Ishikawa (cell line): ENCODE measurements around the gene FRMPD4.

ENCODE experiments used
- CEBPB ChIP-seq: IDR thresholded peaks from 2 replicates; pipeline ENCODE4 v1.6.1; 2012
- CREB1 ChIP-seq: IDR thresholded peaks from 2 replicates; pipeline ENCODE4 v1.6.1; 2012; ENCODE audit warnings: low read depth
- EGR1 ChIP-seq: IDR thresholded peaks from 2 replicates; pipeline ENCODE4 v1.6.1; 2012
- EP300 ChIP-seq: IDR thresholded peaks from 2 replicates; pipeline ENCODE4 v1.6.1; 2012; ENCODE audit warnings: borderline replicate concordance
- FOXM1 ChIP-seq: IDR thresholded peaks from 2 replicates; pipeline ENCODE4 v1.6.1; 2012; ENCODE audit warnings: low read depth, borderline replicate concordance
- MAX ChIP-seq: IDR thresholded peaks from 2 replicates; pipeline ENCODE4 v1.6.1; 2012
- NFIC ChIP-seq: IDR thresholded peaks from 2 replicates; pipeline ENCODE4 v1.6.1; 2012
- RAD21 ChIP-seq: IDR thresholded peaks from 2 replicates; pipeline ENCODE4 v1.6.1; 2012; ENCODE audit warnings: low read depth
- REST ChIP-seq: IDR thresholded peaks from 2 replicates; pipeline ENCODE4 v1.6.1; 2012; ENCODE audit warnings: low read depth, mild to moderate bottlenecking
- TAF1 ChIP-seq: IDR thresholded peaks from 2 replicates; pipeline ENCODE4 v1.6.1; 2012; ENCODE audit warnings: low read depth, mild to moderate bottlenecking
- TCF12 ChIP-seq: IDR thresholded peaks from 2 replicates; pipeline ENCODE4 v1.6.1; 2012; ENCODE audit warnings: low read depth
- TEAD4 ChIP-seq: IDR thresholded peaks from 2 replicates; pipeline ENCODE4 v1.6.1; 2012
- USF1 ChIP-seq: IDR thresholded peaks from 2 replicates; pipeline ENCODE4 v1.6.1; 2012
- YY1 ChIP-seq: IDR thresholded peaks from 2 replicates; pipeline ENCODE4 v1.6.1; 2012; ENCODE audit warnings: low read depth
- ZBTB7A ChIP-seq: IDR thresholded peaks from 2 replicates; pipeline ENCODE4 v1.6.1; 2012; ENCODE audit warnings: low read depth

Gene FRMPD4

DNA sequence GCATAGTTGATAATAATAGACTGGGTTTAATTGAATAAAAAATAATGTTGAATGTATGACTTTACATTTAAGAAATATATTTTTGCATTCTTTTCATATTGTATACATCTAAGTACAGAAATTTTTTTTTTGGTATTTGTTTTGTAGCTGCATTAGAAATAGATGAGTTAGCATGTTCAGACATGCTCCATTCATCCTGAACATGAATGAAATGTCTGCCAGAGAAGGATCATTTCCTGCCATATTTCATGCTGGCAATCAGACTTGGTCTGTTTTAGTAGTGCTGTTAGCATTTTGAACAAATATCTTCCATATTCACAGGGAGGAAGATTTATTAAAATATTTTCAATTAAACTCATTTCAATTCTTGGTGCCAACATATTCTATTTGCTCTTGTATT is 98.9 kb downstream of the FRMPD4 start:
- TF ChIP-seq FOXM1 (no peak), NFIC (no peak), CEBPB (no peak), EGR1 (no peak), CREB1 (no peak), USF1 (no peak), EP300 (no peak)

DNA sequence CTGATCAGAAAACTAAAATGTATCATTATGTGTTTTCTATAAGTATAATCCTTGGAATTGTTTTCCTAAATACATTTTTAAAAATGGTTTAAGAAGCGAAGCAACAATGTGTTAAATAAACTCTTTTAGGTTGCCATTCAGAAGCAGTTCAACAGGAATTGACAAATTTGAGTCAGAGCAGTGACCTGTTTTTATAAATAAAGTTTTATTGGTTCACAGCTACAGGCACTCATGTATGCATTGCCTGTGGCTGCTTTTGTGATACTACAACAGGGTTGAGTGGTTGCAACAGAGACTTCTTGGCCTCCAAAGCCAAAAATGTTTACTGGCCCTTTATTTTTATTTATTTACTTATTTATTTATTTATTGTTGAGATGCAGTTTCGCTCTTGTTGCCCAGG is 99.5 kb downstream of the FRMPD4 start:
- TF ChIP-seq ZBTB7A = no peak
- no peak for TF ChIP-seq NFIC
- no peak for TF ChIP-seq RAD21
- TF ChIP-seq CEBPB = no peak
- no peak for TF ChIP-seq MAX
- no peak for TF ChIP-seq YY1
- no peak for TF ChIP-seq EGR1
- TF ChIP-seq CREB1 = no peak
- no peak for TF ChIP-seq FOXM1
- no peak for TF ChIP-seq USF1
- no peak for TF ChIP-seq TAF1
- no peak for TF ChIP-seq TEAD4
- no peak for TF ChIP-seq REST
- no peak for TF ChIP-seq EP300
- no peak for TF ChIP-seq TCF12

DNA sequence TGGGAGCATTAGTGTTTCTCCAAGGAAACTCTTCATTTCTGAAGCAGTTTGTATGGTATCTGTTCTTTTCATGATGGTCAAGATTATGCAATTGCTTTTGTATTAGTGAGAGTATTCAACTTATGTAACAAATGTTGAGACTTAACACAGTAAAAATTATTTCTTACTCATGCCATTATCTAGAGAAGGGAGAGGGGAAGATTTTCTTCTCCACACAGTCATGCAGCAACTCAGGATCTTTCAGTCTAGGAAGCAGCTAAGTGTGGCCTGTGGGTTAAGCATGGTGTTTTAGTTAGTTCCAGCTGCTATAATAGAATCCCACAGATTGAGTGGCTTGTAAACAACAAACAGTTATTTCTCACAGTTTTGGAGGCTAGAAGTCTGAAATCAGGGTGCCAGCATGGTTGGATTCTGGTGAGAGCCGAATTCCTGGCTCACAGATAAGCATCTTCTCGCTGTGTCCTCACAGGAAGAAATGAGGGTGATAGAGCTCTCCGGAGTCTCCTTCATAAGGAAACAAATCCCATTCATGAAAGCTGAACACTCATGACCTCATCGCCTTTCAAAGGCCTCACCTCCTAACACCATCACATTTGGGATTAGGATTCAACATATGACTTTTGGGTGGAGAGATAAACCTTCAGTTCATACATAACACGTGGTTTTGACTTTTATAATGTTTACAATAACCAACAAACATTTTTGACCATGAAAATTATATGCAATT is 101.2 kb downstream of the FRMPD4 start:
- no peak for TF ChIP-seq CEBPB
- no peak for TF ChIP-seq TEAD4
- TF ChIP-seq MAX = no peak
- no peak for TF ChIP-seq FOXM1

DNA sequence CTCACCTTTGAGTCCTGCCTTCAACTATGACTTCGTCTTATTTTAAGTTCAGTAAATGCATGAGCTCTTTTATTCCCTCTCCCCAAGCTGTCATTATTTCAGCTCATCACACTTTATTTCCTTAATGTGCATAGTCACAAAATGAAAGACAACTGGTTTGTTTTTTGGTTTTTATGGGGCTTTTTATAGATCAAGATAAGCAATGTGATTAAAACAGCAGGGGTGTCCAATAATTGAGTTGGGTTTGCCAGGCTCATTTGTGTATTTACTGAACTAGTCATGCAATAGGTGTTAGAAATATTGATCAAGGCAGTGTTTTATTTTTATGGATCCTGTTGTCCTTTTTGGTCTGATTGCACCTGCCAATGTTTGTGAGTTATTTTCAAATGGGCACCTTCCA is 102.2 kb downstream of the FRMPD4 start:
- TF ChIP-seq RAD21 (no peak), NFIC (no peak), FOXM1 (no peak), CEBPB (no peak), TAF1 (no peak), EGR1 (no peak), EP300 (no peak), REST (no peak), ZBTB7A (no peak)

DNA sequence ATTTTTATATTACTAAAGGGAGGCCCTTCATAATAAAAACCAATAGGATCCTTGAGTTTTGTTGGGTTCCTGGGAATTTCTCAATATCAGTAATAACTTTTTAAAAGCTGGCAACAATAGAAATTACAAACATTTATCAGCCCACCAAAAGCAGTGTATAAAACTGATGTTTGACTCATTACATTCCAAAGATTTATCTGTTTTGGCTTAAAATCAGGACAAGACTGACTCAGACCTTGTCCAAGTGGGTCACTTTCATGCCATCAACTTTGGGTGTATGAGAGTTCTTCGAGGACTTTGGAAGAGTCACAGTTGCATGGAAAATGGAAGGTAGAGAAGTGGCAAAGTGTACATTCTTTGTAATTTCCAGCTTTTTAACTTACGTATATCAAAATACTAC is 102.8 kb downstream of the FRMPD4 start:
- no peak for TF ChIP-seq REST
- TF ChIP-seq EP300 = no peak
- no peak for TF ChIP-seq ZBTB7A
- no peak for TF ChIP-seq YY1
- no peak for TF ChIP-seq CREB1
- TF ChIP-seq CEBPB = no peak
- no peak for TF ChIP-seq USF1
- TF ChIP-seq TCF12 = no peak
- no peak for TF ChIP-seq EGR1
- no peak for TF ChIP-seq NFIC
- no peak for TF ChIP-seq TEAD4
- no peak for TF ChIP-seq TAF1
- no peak for TF ChIP-seq MAX
- TF ChIP-seq RAD21 = no peak
- no peak for TF ChIP-seq FOXM1
